Adrenal gland (tissue), 12 donors: ENCODE results near the gene CCDC83. TPM values are rescaled to one million over a fixed set of nuclear protein-coding genes. Genes with fewer than 3 reads are reported as not detected.
"Not testable (repeated sequence)": the region's sequence is repeated elsewhere in the genome, so short reads cannot be mapped to it uniquely, and the experiment has no call there.

Experiments used
- DNase-seq, 7 donors: peaks; one replicate each; pipeline ENCODE4 v3.0.0-alpha.2; 2019 to 2020
- H3K27ac ChIP-seq, 5 donors: fragments of 200-600 bp; sonication (generic) in 4 of 5; 1 replicate in 3 of 5; 2 replicates in 2 of 5; pipeline versions ENCODE4 v1.5.1 to v1.8.0; 2016 to 2020; ENCODE audit warnings: mild to moderate bottlenecking in 1 of 5
- H3K27me3 ChIP-seq: fragments of 200-600 bp; 2 replicates; pipeline ENCODE4 v1.8.0; 2021
- H3K36me3 ChIP-seq, 2 donors: fragments of 200-600 bp; replicated peaks in 1 of 2; 1 replicate in 1 of 2; 2 replicates in 1 of 2; pipeline versions ENCODE4 v1.5.1 to v1.8.0; 2018 to 2022
- H3K4me1 ChIP-seq, 2 donors: fragments of 200-600 bp; replicated peaks in 1 of 2; 1 replicate in 1 of 2; 2 replicates in 1 of 2; pipeline versions ENCODE4 v1.5.1 to v1.8.0; 2018 to 2021
- H3K4me3 ChIP-seq, 4 donors: fragments of 200-600 bp; sonication (generic) in 3 of 4; one replicate each; pipeline ENCODE4 v1.5.1; 2016 to 2018
- H3K9me3 ChIP-seq, 3 donors: fragments of 200-600 bp; sonication (generic) in 1 of 3; replicated peaks in 1 of 3; 1 replicate in 2 of 3; 2 replicates in 1 of 3; pipeline versions ENCODE4 v1.5.1 to v1.8.0; 2016 to 2021
- CTCF ChIP-seq, 6 experiments: fragments of 450-650 bp in 4 of 6; fragments of 200-600 bp in 2 of 6; sonication (generic) in 1 of 6; IDR thresholded peaks; 1 replicate in 5 of 6; 2 replicates in 1 of 6; pipeline versions ENCODE4 v1.5.1 to v1.8.0; 2016 to 2021; ENCODE audit warnings: antibody characterized with exemption in 6 of 6, mild to moderate bottlenecking in 2 of 6, moderate library complexity in 1 of 6
- POLR2A ChIP-seq, 2 donors: fragments of 450-650 bp; IDR thresholded peaks; one replicate each; pipeline ENCODE4 v1.6.1; 2017; ENCODE audit warnings: antibody characterized with exemption in 2 of 2, mild to moderate bottlenecking in 2 of 2, moderate library complexity in 1 of 2
- WGBS, 4 donors: extraction: QIAGEN DNeasy Blood & Tissue Kit in 2 of 4; methylation state at CpG; one replicate each; pipeline versions ENCODE4 v1.1.5 to v1.1.7; 2013 to 2017; 5-methylcytosine and 5-hydroxymethylcytosine counted together
- intact Hi-C, 2 donors: fragments of 100-400 bp; cut with DNase I; formaldehyde crosslinking; loops; one replicate each; pipeline versions ENCODE4 v1.14.1 to v1.15.0; 2022 to 2023
- polyA plus RNA-seq, 3 donors: library from polyadenylated mRNA; stranded (reverse); fragments of 200-250 nt in 2 of 3; fragments of 350-450 nt in 1 of 3; fragmentation: Illumina TruSeq in 1 of 3; extraction: RNeasy Lipid Tissue Mini Kit (QIAGEN cat#74804) in 1 of 3; gene quantifications; one replicate each; pipeline ENCODE4 v1.2.3, GENCODE V29; 2013 to 2014
- total RNA-seq, 9 donors: library from RNA; depleted of rRNA in 4 of 9; stranded (reverse); fragments of >200 nt in 4 of 9; fragments of 120-200 nt in 1 of 9; fragmentation: NEBNext Ultra II Directional in 1 of 9; extraction: Animal tissue kit (Norgen Biotek cat#: 25700) in 1 of 9; gene quantifications; one replicate each; pipeline versions ENCODE4 v1.1.0 to v1.2.4, GENCODE V29; 2013 to 2023
- donor health status: healthy with polysubstance abuse.
- donor health status: Bipolar disorder and iron deficiency.
- donor health status: DM: yes; HTN: yes; CAD: no.
- donor health status: DM: no; HTN: no; CAD: no.
- donor health status: DM: no; HTN: no; CAD: no.
- donor health status: DM: yes; HTN: yes; CAD: no.

The CCDC83 gene
- total and polyA plus RNA-seq, 12 donors, result not detected

- TF ChIP-seq CTCF (IDR thresholded peaks at IDR 0.05) (no peak), POLR2A (IDR thresholded peaks at IDR 0.05) (no peak)
- intact Hi-C loops, result loop anchor here (10.0 kb wide), 3 partner anchors 259 to 441 kb away; no protein-coding TSS in a partner anchor
- no peaks in the 10 kb centered on the region for H3K36me3 ChIP-seq
- H3K4me3 ChIP-seq, result peak overlapping the region; percentile 12 to 51 (median 35)
- H3K27ac ChIP-seq, result peak overlapping the region; percentile 46 to 87 (median 78)
- no peaks in the 10 kb centered on the region for H3K9me3 ChIP-seq
- H3K27me3 ChIP-seq, result no peaks in the 10 kb centered on the region
- WGBS, 4 donors, result 22 to 38% (median 33%) methylated on average over 7 of the region's 7 CpGs
- no peak for DNase-seq
- H3K4me1 ChIP-seq, result peaks cover 5 to 6% of the 10 kb centered on the region in 2 donors
These were observed 999 bp upstream of the CCDC83 start for GRCh38 chr11:85854212-85854556.

- Histone ChIP-seq H3K4me1 (peaks cover 5 to 6% of the 10 kb centered on the region in 2 donors), H3K36me3 (no peaks in the 10 kb centered on the region), H3K4me3 (peak overlapping the region; percentile 12 to 51 (median 35)), H3K27ac (peak overlapping the region; percentile 46 to 87 (median 78)), H3K27me3 (no peaks in the 10 kb centered on the region), H3K9me3 (no peaks in the 10 kb centered on the region)
- TF ChIP-seq CTCF (IDR thresholded peaks at IDR 0.05) (peak; percentile 66 to 99 (median 94)), POLR2A (IDR thresholded peaks at IDR 0.05) (peak in 1 of 2 donors; percentile 74)
- 1 to 3% (median 1%) methylated on average over 8 to 62 of the region's 62 CpGs for WGBS, 4 donors
- intact Hi-C loops, result loop anchor here (5.0 to 10.0 kb wide), 4 partner anchors 83 to 440 kb away; no protein-coding TSS in a partner anchor
- peak; percentile 87 to 95 (median 92) for DNase-seq
These were observed 434 bp upstream of the CCDC83 start for GRCh38 chr11:85854557-85855340.

- 90 to 98% (median 95%) methylated on average over 4 to 10 of the region's 10 CpGs for WGBS, 4 donors
- H3K4me3 ChIP-seq, result no peak overlapping the region
- intact Hi-C loops, result loop anchor here (5.0 to 10.0 kb wide), 4 partner anchors 80 to 438 kb away; no protein-coding TSS in a partner anchor
- no peak for DNase-seq
- no peaks in the 10 kb centered on the region for H3K9me3 ChIP-seq
- no peak for TF ChIP-seq POLR2A (IDR thresholded peaks at IDR 0.05)
- TF ChIP-seq CTCF (IDR thresholded peaks at IDR 0.05), result no peak
- no peak overlapping the region for H3K27ac ChIP-seq
- no peaks in the 10 kb centered on the region for H3K27me3 ChIP-seq
- H3K4me1 ChIP-seq, result peaks cover 5 to 6% of the 10 kb centered on the region in 2 donors
- H3K36me3 ChIP-seq, result no peaks in the 10 kb centered on the region
These were observed 1.9 kb downstream of the CCDC83 start for GRCh38 chr11:85857098-85857497.

- not testable (repeated sequence) for H3K36me3 ChIP-seq, H3K4me3 ChIP-seq, DNase-seq, H3K27me3 ChIP-seq, H3K27ac ChIP-seq, H3K9me3 ChIP-seq, H3K4me1 ChIP-seq
- intact Hi-C loops, result loop anchor here (5.0 to 10.0 kb wide), 4 partner anchors 78 to 435 kb away; no protein-coding TSS in a partner anchor
These were observed 4.4 kb downstream of the CCDC83 start for GRCh38 chr11:85859541-85859940.
